T47D (cell line): ENCODE results near the gene C16orf89.
A peak's percentile ranks its signal among the peaks of the same experiment; 100 is the strongest.

ENCODE experiments used
- DNase-seq, 2 experiments: peaks; one replicate each; pipeline versions ENCODE4 v3.0.0 to v3.0.0-alpha.2; 2011 to 2012; ENCODE audit warnings: low read depth in 1 of 2, low spot score in 1 of 2
- JUND ChIP-seq: IDR thresholded peaks from 2 replicates; pipeline ENCODE4 v1.6.1; 2012; ENCODE audit warnings: low read depth
- in situ Hi-C: cut with HindIII; loops from 2 replicates; pipeline ENCODE4 v1.10.0; 2016; ENCODE audit warnings: low sequenced_read_pairs, low pct_unique_long_range_greater_than_20kb

Gene C16orf89

DNA sequence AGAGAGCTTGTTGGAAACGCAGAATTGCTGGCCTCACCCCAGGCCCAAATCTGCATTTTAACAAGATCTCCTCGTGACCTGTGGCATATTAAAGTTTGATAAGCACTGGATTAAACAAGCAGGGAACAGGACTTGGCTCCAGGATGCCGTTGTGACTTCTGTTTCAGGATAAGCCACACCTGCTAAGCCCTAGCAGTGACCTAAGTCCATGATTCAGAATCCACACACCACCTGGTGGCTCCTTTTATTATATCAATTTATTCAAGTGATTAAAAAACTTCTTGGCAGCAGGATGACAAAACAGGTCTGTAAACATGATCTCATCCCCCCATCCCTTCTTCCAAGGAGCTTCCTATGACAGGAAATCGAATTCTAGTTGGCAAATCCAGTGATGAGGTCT lies 41.1 kb downstream of the C16orf89 start:
- DNase-seq: peak; percentile 71 to 78
- TF ChIP-seq JUND: no peak
- in situ Hi-C loops: no loop called here

DNA sequence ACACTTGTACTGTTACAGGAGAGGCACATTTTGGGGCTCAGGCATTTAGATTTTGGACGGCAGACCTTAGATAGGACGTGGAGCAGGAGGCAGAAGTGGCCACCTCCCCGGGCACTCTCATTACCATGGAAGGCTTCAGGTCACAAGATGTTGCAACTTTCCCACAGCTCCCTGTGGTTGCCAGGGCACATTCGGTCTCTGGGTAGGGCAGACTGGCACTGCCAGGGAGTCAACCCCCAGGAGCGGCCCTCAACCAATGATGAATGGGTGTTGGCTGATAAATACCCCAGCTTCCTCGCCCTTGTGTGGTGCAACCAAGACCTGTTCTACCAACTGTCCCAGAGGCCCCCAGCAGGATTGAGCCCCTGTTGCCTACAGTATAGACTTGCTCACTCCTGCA lies 43.2 kb downstream of the C16orf89 start:
- DNase-seq: no peak
- in situ Hi-C loops: no loop called here
- TF ChIP-seq JUND: no peak

DNA sequence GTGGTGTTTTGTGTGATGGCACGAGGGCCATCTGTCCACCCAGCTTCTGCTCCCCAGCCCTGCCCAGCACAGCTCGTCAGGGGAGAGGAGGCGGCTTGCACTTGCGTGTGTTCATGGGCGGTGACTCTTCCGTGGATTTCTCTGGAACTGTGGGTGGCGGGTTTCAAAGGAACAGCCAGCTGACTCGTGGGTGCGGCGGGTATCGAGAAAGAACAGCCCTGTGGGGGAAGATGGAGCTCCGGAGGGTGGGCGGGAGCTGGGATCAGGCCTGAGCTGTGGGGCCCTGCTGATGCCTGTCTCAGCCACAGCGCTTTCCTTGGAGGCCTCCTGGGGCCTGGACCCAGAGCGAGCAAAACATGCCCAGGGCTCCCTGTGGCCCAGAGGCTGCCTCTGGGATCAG lies 45.2 kb downstream of the C16orf89 start:
- no peak for DNase-seq
- no peak for TF ChIP-seq JUND
- in situ Hi-C loops: no loop called here

DNA sequence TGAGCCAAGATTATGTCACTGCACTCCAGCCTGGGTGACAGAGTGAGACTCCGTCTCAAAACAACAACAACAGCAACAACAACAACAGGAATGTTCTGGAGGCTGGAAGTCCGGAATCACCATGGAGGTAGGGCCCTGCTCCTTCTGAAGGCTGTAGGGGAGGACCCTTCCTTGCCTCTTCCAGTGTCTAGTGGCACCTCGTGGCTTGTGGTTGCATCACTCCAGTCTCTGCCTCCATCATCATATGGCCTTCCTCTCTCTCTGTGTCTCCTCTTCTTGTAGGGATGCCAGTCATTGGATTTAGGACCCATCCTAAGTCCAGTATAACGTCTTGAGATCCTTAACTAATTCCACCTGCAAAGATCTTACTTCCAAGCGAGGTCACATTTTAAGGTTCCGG lies 46.0 kb downstream of the C16orf89 start:
- TF ChIP-seq JUND: no peak
- in situ Hi-C loops: no loop called here
- DNase-seq: peak in 1 of 2 experiments; percentile 13

DNA sequence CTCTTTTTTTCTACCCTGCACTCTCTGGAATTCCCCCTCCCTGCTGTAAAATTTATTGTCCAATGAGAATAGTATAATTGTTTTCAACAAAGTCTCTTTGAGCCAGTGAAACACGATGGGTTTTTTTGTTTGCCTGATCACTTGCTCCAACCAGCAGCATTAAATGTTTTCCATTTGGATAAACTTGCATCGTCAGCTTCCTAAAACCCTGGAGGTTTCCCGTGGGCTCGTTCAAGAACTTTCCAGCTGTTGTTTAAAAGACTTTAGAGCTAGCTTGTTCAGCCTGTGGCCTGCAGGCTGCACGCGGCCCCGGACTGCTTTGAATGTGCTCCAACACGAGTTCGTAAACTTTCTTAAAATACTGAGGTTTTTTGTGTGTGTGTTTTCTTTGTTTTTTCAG lies 47.0 kb downstream of the C16orf89 start:
- in situ Hi-C loops: no loop called here
- DNase-seq: no peak
- TF ChIP-seq JUND: no peak

DNA sequence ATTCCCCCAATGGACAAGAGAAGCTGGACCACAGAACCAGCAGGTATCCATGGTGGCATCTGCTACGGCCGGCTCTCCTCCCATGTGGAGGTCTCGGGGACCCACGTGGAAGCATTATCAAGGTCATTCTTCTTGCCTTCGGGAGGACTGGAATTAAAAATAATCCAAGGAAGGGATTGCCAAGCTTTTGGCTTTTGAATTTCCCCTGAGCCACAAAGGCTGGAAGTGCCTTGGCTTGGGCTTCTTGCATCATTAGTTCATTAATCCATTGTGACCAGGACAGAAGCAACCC lies 48.1 kb downstream of the C16orf89 start:
- no peak for TF ChIP-seq JUND
- in situ Hi-C loops: no loop called here

DNA sequence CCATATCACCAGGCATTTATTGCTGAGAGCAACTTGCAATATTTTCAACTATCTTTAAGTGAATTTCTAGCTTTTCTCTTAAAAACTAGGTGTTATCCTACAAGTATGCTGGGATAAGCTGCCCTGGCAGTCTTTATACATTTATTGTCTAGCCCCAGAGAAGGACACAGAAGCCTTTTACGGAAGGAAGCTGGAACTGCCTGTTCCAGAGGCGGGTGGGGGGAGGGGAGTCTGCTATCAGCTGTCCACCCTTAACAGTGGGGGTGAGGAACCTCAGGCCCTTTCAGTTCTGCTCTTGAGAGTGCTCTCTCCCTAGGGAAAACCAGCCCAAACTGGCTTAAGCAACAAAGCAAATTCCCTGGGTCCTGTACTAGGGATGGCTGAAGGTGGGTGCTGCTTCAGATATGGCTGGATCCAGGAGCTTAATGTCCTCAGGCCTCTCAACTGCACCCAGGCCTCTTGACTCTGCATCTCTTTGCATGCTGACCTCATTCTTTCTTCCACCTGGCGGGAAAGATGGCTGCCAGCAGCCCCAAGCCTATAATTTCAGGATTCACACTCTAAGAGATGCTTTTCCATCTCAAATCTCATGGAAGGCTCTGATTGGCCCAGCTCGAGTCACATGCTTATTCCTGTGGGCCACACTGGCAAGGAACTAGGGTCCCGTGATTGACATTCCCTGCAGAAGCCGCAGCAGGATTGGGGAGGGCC lies 48.6 kb downstream of the C16orf89 start:
- no peak for DNase-seq
- in situ Hi-C loops: no loop called here
- TF ChIP-seq JUND: no peak

More for the DNA sequence above, 48.1 kb downstream of the C16orf89 start:
- DNase-seq: no peak

DNA sequence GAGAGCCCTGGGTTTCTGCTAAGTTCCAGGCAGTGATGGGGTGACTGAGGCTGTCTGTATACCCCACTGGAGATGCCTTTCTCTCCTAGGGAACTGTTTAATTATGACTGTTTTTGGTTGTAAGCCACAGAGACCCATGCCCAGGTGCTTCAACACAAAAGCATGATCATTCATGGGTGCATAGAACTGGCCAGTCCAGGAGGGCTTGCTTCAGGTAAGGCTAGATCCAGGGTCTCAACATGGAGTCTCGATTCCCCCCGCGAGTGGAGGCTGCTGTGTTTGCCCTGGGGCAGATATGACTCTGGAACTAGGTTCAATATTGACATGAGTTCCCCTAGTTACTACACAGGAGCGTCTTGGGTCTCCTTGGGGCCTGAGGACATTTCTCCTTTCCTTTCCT lies 49.9 kb downstream of the C16orf89 start:
- DNase-seq: no peak

DNA sequence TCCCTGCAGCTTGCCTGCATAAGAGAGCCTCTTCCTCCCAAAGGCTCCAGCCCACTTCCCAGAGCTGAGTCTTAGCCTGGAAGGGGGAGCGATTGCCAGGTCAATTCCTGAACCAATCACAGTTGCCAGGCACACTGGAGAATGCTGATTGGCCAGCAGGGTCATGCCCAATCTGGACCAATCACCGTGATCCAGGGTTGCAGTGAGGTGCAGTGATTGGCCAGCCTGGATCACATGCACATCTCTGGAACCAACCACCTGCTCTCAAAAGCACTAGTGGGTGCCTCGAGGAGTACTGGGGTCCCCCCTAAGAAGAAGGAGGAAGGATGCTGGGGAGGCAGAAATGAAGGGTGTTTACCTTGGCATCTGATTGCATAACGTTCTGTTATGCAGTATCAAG lies 50.4 kb downstream of the C16orf89 start:
- no peak for TF ChIP-seq JUND
- in situ Hi-C loops: no loop called here
- DNase-seq: peak in 1 of 2 experiments; percentile 12

More for the DNA sequence above, 49.9 kb downstream of the C16orf89 start:
- no peak for TF ChIP-seq JUND
- in situ Hi-C loops: no loop called here

DNA sequence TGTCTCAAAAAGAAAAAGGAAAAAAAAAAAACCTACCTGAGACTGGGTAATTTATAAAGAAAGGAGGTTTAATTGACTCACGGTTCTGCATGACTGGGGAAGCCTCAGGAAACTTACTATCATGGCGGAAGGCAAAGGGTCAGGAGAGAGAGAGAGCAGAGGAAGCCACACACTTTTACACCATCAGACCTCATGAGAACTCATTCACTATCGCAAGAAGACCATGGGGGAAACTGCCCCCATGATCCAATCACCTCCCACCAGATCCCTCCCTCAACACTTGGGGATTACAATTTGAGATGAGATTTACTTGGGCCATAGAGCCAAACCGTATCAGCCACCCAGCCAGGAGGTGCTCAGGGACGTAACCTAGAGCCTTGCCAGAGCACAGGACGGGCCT lies 52.9 kb downstream of the C16orf89 start:
- no peak for DNase-seq
- TF ChIP-seq JUND: no peak
- in situ Hi-C loops: no loop called here

DNA sequence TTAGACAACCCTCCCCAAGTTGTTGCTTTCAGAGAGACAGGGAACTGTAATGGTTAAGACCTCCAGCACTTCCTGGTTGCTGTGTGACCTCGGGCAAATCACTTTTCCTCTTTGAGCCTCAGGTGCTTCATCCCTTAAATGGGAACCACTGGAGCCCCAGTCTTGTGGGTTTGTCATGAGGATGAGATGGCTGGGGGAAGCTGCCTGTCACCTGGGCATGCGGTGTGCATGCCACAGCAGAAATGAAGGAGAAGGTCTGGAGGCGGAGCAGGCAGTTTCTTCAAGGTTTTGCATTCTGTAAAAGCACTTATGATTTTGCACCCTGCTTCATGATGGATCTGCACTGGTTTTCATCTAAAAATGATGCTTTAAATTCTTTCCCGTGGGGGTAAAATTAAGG lies 54.1 kb downstream of the C16orf89 start:
- in situ Hi-C loops: no loop called here
- TF ChIP-seq JUND: no peak
- no peak for DNase-seq

DNA sequence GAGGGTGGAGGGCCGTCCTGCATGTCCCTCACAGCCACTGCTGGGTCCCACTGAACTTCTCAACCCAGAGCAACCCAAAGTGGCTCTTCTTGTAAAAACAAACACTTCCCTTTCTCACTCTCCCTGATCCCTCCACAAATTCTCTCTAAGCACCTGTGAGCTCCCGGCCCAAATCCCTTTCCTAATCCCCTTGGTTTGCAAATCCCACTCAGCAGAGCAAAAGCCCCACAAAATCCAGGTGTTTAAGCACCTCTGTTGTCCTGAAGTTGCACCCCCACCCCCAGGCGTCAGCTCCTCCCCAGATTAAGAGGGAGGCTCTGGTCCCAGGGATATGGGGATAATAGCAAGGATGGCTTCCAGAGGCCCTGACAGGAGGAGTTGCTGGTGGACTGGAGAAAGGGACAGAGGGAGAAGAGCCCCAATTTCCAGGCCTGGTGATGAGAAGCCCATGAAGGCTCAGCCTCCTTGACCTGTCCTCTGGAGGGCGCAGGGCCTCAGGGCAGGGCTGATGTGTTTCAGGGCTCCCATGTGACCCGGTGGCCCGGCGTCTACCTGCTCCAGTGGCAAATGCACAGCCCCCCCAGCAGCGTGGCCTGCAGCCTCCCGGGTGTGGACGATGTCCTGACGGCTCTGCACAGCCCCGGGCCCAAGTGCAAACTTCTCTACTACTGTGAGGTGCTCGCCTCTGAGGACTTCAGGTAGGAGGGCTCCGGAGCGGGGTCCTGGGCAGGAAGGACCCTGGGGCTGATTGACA lies 55.0 kb downstream of the C16orf89 start:
- in situ Hi-C loops: no loop called here
- no peak for DNase-seq
- no peak for TF ChIP-seq JUND

DNA sequence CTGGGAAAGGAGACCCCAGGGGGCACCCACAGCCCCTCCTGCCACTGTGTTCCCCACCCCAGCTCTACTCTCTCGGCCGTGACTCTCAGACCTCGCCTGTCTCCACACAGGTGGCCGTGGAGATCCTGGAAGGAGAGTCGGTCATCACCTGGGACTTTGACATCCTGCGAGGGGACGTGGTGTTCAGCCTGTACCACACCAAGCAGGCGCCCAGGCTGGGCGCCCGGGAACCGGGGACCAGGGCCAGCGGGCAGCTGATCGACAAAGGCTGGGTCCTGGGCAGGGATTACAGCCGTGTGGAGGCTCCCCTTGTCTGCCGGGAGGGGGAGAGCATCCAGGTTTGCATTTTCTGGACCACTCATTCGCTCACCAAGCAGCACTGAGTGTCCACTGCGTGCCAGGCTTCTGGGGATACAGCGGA lies 57.4 kb downstream of the C16orf89 start:
- DNase-seq: no peak
- in situ Hi-C loops: no loop called here
- TF ChIP-seq JUND: no peak

DNA sequence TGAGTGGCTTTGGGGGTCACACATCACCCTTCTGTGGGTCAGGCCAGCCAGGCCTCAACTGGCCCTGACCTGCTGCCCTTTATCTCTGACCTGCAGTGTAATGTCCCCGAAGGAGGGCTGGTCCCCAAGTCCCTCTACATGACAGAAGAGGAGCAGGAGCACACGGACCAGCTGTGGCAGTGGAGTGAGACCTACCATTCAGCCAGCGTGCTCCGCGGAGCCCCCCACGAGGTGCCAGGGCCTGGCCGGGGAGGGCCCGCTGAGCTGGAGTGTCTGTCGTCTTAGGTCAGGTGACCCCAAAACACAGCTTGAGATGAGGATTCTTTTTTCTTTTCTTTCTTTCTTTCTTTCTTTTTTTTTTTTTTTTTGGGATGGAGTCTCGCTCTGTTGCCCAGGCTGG lies 58.5 kb downstream of the C16orf89 start:
- no peak for TF ChIP-seq JUND
- no peak for DNase-seq
- in situ Hi-C loops: no loop called here
